GM10266 (cell line): ENCODE data around the gene METAP1.
"Not testable (repeated sequence)": the region's sequence is repeated elsewhere in the genome, so short reads cannot be mapped to it uniquely, and the experiment has no call there.

Experiments used
- DNase-seq: peaks from one replicate; pipeline ENCODE4 v3.0.0; 2012; ENCODE audit errors: extremely low spot score
- TF ChIP-seq, protein P1 (sequence below): IDR thresholded peaks from 2 replicates; pipeline ENCODE4 v1.5.1; 2012; ENCODE audit warnings: mild to moderate bottlenecking, low read depth; ENCODE audit not compliant: control insufficient read depth, insufficient read depth; ENCODE audit errors: missing control alignments

Gene METAP1

DNA sequence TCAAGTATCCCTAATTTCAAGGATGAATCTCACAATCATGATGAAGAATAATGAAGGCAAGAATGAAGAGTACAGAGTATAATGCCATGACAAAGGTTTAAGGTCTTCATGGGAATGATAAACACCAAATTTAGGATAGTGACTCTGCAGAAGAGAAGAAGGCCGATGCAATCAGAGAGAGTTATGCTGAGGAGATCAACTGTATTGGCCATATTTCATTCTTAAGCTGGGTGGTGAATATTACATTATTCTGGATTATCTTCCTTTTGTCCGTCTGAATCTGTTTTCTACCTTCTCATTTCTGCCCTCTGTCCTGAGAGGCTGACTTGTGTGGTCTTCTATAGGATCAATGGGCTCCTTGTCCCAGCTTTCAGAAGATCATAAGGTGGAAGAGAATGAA lies 7.8 kb upstream of the METAP1 start:
- TF ChIP-seq, protein P1, sequence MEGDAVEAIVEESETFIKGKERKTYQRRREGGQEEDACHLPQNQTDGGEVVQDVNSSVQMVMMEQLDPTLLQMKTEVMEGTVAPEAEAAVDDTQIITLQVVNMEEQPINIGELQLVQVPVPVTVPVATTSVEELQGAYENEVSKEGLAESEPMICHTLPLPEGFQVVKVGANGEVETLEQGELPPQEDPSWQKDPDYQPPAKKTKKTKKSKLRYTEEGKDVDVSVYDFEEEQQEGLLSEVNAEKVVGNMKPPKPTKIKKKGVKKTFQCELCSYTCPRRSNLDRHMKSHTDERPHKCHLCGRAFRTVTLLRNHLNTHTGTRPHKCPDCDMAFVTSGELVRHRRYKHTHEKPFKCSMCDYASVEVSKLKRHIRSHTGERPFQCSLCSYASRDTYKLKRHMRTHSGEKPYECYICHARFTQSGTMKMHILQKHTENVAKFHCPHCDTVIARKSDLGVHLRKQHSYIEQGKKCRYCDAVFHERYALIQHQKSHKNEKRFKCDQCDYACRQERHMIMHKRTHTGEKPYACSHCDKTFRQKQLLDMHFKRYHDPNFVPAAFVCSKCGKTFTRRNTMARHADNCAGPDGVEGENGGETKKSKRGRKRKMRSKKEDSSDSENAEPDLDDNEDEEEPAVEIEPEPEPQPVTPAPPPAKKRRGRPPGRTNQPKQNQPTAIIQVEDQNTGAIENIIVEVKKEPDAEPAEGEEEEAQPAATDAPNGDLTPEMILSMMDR, result no peak

GRCh38 chr4:98992835-98993234 lies 2.7 kb upstream of the METAP1 start:
- DNase-seq, result not testable (repeated sequence)

More for the DNA sequence above, 7.8 kb upstream of the METAP1 start:
- DNase-seq, result no peak

GRCh38 chr4:98993419-98994071 lies 2.0 kb upstream of the METAP1 start:
- no peak for DNase-seq

DNA sequence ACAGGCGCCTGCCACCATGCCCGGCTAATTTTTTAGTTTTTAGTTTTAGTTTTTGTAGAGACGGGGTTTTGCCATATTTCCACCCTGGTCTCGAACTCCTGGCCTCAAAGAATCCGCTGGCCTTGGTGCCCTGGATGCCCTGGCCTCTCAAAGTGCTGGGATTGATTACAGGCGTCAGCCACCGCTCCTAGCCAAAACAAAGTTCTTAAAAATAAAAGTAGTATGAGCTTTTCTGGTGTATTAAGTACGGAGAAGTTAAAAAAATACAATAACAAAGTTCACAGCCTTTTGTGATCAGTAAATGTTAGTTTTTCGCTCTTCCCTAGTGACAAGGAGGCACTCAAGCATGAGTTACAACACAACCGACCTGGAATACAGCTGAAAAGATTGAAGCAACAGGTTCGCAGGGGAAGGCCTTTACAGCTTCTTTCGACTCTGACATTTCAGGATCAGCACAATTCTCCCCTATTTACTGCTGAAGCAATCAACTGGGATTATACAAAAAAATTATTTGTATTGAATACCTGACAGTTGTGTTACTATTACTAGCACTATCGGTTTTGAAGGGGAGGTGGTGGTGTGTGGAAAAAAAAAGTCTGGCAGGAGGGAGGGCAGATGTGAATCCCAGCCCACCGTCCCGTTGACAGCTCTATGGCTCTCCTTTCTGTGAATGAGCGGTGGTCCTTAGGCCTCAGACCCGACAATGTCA lies 893 bp upstream of the METAP1 start:
- TF ChIP-seq, protein P1, result no peak
- no peak for DNase-seq

More at GRCh38 chr4:98993419-98994071, 2.0 kb upstream of the METAP1 start:
- TF ChIP-seq, protein P1, result no peak

DNA sequence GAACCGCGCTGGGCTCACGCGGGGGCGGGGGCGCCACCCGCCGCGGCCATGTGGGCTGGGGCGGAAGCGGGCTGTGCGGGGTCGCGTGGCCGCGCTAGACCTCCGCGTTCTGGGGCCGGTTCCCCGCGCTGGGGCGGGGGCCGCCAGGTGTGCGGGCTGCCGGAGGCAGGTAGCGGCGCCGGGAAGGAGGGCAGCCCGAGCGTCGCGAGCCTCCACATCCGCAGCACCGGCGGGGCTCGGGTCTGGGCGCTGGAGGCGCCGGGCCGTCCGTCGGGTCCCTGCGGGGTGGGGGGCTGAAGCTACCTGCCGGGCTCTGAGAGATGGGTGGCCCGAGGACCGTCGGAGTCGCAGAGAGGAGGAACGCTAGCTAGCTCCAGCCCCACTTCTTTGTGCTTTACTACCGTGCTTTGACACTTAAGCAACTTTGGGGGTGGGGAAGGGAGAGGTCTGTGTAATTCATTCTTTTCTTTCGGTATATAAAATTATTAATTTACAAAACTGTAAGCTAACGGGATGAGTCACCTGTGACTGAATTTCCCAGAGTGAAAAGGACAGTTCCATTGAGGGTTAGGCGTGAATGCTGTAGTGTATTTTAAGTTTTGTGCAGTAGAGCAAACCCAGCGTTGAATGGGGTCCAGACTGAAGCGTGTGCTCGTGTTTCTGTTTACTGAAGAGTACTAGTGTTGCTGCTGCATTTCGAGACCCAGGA lies 689 bp downstream of the METAP1 start:
- peak; percentile 35 for DNase-seq

DNA sequence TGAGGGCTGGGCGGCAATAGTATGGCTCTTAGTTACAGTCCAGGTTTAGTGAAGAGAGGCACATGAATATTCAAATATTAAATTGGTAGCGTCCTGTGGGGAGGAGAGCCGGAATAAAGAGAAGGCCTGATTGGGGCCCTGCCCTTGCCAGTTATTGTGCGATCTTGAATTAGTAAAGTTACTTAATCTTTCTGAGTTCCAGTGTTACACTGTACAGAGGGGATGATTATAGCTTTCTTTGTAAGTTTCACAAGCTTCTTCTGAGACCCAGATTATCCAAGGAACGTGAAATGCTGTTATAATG lies 1.2 kb downstream of the METAP1 start:
- TF ChIP-seq, protein P1, result no peak
- DNase-seq, result no peak

More for the DNA sequence above, 689 bp downstream of the METAP1 start:
- TF ChIP-seq, protein P1, result no peak

DNA sequence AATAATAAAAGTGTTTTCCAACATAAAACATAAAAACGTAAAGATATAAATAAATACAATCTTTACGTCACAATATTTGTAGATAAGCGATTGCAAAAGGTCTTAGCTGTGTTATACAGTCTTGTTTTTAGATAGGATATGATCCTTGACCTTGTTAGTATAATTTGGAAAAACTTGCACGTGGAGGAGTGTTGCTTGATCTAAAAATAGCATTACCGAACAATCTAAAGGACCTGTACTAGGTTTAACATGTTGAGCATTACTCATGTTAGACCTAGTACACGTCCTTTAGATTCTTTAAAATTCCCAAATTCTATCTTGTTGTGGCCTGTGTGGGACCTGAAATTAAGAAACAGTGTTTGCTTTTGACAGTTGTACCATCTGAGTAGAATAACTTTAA lies 1.6 kb downstream of the METAP1 start:
- no peak for DNase-seq

More for the DNA sequence above, 1.6 kb downstream of the METAP1 start:
- TF ChIP-seq, protein P1, result no peak
